Immature natural killer cell (primary cell): Measurements from ENCODE around the gene RASGRP1. TPM values are rescaled to one million over a fixed set of nuclear protein-coding genes. Genes with fewer than 3 reads are reported as not detected.
"Not testable (repeated sequence)": the region's sequence is repeated elsewhere in the genome, so short reads cannot be mapped to it uniquely, and the experiment has no call there.

Experiments
- DNase-seq, 3 donors: peaks; one replicate each; pipeline ENCODE4 v3.0.0; 2022; ENCODE audit warnings: mixed read lengths in 1 of 3
- H3K27ac Mint-ChIP-seq, 6 donors: one replicate each; pipeline ENCODE4 v1.8.0; 2020; ENCODE audit warnings: mixed read lengths in 6 of 6, mild to moderate bottlenecking in 5 of 6, inconsistent platforms in 4 of 6, moderate library complexity in 3 of 6
- H3K27me3 Mint-ChIP-seq, 3 donors: one replicate each; pipeline ENCODE4 v1.8.0; 2020 to 2021; ENCODE audit warnings: low read depth in 3 of 3, mild to moderate bottlenecking in 3 of 3, mixed read lengths in 3 of 3, moderate library complexity in 3 of 3, inconsistent platforms in 1 of 3
- H3K36me3 Mint-ChIP-seq, 3 donors: one replicate each; pipeline ENCODE4 v1.8.0; 2020; ENCODE audit warnings: mixed read lengths in 3 of 3, inconsistent platforms in 2 of 3, mild to moderate bottlenecking in 2 of 3
- H3K4me1 Mint-ChIP-seq, 2 donors: one replicate each; pipeline ENCODE4 v1.8.0; 2020; ENCODE audit warnings: inconsistent platforms in 2 of 2, mild to moderate bottlenecking in 2 of 2, mixed read lengths in 2 of 2, moderate library complexity in 1 of 2
- H3K4me3 Mint-ChIP-seq, 5 donors: one replicate each; pipeline ENCODE4 v1.8.0; 2020; ENCODE audit warnings: mild to moderate bottlenecking in 5 of 5, mixed read lengths in 5 of 5, inconsistent platforms in 3 of 5, moderate library complexity in 3 of 5
- H3K9me3 Mint-ChIP-seq, 6 donors: one replicate each; pipeline ENCODE4 v1.8.0; 2020; ENCODE audit warnings: mild to moderate bottlenecking in 6 of 6, mixed read lengths in 6 of 6, inconsistent platforms in 4 of 6, moderate library complexity in 3 of 6
- polyA plus RNA-seq, 3 donors: library from polyadenylated mRNA; unstranded; fragments of 300-500 nt; fragmentation: Illumina TruSeq; gene quantifications; one replicate each; pipeline ENCODE4 v1.2.3, GENCODE V29; 2021

The RASGRP1 gene
- polyA plus RNA-seq, 3 donors from 2014 or later: 21.9 to 63.9 (median 22.7) TPM

DNA sequence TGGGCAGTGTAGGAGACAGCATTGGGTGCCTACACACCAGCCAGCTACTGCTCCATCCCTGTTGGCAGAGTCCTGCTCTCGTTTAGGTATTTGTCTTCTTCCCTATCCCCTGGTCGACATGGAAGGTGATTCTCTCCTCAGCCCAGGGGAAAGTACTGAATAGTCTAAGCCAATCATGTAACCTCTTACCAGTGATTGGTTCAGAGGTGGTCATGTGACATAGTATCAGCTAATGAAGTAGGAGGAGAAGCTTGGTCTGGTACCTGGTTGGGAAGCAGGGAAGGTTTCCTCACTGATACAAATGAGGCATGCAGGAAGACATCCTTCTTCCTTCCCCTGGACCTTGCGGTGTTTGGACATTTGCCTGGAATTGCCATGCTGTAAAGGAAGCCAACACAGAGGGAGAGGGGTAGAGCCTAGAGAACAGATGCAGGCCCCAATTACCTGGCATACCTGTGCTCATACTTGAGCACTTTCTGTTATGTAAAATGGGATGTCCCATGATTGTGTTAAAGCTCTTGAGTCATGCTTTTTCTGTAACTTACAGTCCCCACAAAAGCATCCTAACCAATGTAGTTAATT, 32.7 kb upstream of the RASGRP1 start:
- no peak for DNase-seq
- Mint-ChIP-seq H3K27me3 (peaks cover 3 to 7% (median 3%) of the 10 kb centered on the region in 3 donors), H3K4me1 (no peaks in the 10 kb centered on the region), H3K4me3 (no peak overlapping the region), H3K27ac (no peak overlapping the region), H3K36me3 (peaks cover 0 to 4% (median 0%) of the 10 kb centered on the region in 3 donors), H3K9me3 (no peaks in the 10 kb centered on the region)

GRCh38 chr15:38593524-38593923, 28.9 kb upstream of the RASGRP1 start:
- Mint-ChIP-seq H3K4me3 (no peak overlapping the region), H3K4me1 (peaks cover 0 to 2% of the 10 kb centered on the region in 2 donors), H3K36me3 (peaks cover 0 to 4% (median 3%) of the 10 kb centered on the region in 3 donors), H3K27ac (no peak overlapping the region), H3K27me3 (peaks cover 2 to 6% (median 3%) of the 10 kb centered on the region in 3 donors), H3K9me3 (no peaks in the 10 kb centered on the region)
- no peak for DNase-seq

DNA sequence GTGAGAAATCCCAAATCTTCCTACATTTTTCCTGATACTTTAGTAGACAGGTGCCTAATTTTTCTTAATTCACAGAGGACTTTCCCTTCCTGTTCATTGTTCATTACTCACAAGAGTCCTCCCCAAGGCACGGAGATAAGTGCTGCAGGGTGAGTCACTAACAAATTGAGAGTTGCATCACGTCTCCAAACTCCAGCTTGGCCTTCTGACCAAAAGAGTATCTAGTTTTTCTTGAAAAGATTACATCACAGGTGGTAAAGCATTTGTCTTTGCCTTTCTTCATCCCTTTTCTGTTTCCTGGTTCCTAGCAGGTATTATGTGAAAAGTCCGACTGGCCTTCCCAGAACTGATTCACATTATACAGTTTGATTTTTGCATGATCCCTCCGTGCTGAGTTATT, 24.9 kb upstream of the RASGRP1 start:
- H3K27ac Mint-ChIP-seq: no peak overlapping the region
- H3K4me3 Mint-ChIP-seq: no peak overlapping the region
- peaks cover 0 to 8% (median 4%) of the 10 kb centered on the region in 3 donors for H3K36me3 Mint-ChIP-seq
- H3K4me1 Mint-ChIP-seq: peaks cover 14 to 21% of the 10 kb centered on the region in 2 donors
- DNase-seq: no peak
- H3K9me3 Mint-ChIP-seq: peaks cover 0 to 6% (median 0%) of the 10 kb centered on the region in 6 donors
- H3K27me3 Mint-ChIP-seq: peaks cover 2 to 7% (median 3%) of the 10 kb centered on the region in 3 donors

GRCh38 chr15:38588672-38589071, 24.1 kb upstream of the RASGRP1 start:
- H3K27ac Mint-ChIP-seq: no peak overlapping the region
- no peak for DNase-seq
- H3K4me1 Mint-ChIP-seq: peaks cover 15 to 23% of the 10 kb centered on the region in 2 donors
- no peak overlapping the region for H3K4me3 Mint-ChIP-seq
- peaks cover 0 to 8% (median 0%) of the 10 kb centered on the region in 3 donors for H3K36me3 Mint-ChIP-seq
- peaks cover 0 to 6% (median 0%) of the 10 kb centered on the region in 6 donors for H3K9me3 Mint-ChIP-seq
- peaks cover 0 to 7% (median 2%) of the 10 kb centered on the region in 3 donors for H3K27me3 Mint-ChIP-seq

DNA sequence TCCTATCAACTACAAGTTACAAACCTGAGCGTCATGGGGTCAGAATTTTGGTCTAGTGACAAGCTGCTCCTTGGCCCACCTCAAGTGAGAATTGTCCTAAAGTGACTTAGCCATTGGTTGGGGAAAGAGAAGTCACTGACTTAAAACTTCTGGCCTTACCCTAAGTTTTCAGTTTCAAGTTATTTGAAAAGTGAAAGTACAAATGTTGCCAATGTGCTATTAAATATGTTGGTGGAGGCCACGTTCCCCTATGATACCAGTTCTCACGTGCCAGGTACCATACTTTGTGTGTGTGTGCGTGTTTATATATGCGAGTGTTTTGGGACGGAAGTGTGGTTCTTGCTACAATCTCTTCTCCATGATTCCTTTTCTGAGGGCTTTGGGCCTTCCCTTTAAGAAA, 22.6 kb upstream of the RASGRP1 start:
- Mint-ChIP-seq H3K27ac (peak overlapping the region; percentile 27 to 83 (median 62)), H3K4me1 (peaks cover 21 to 30% of the 10 kb centered on the region in 2 donors), H3K4me3 (peak overlapping the region in 1 of 5 donors; percentile 44), H3K27me3 (peaks cover 0 to 4% (median 0%) of the 10 kb centered on the region in 3 donors), H3K9me3 (peaks cover 0 to 6% (median 0%) of the 10 kb centered on the region in 6 donors), H3K36me3 (peaks cover 0 to 8% (median 0%) of the 10 kb centered on the region in 3 donors)
- DNase-seq: peak in 1 of 3 donors; percentile 7

- H3K4me3 Mint-ChIP-seq, H3K9me3 Mint-ChIP-seq, H3K27me3 Mint-ChIP-seq, DNase-seq: not testable (repeated sequence)
- Mint-ChIP-seq H3K36me3 (peaks cover 0 to 10% (median 0%) of the 10 kb centered on the region in 3 donors), H3K4me1 (peaks cover 21 to 30% of the 10 kb centered on the region in 2 donors), H3K27ac (peak overlapping the region in 2 of 6 donors; percentile 14 to 57)
Measured at GRCh38 chr15:38586005-38586404, 21.4 kb upstream of the RASGRP1 start.

- H3K27ac Mint-ChIP-seq: peak overlapping the region in 5 of 6 donors; percentile 89 to 98 (median 92)
- peaks cover 3 to 8% (median 5%) of the 10 kb centered on the region in 3 donors for H3K27me3 Mint-ChIP-seq
- H3K4me1 Mint-ChIP-seq: peaks cover 53 to 60% of the 10 kb centered on the region in 2 donors
- peaks cover 0 to 5% (median 4%) of the 10 kb centered on the region in 3 donors for H3K36me3 Mint-ChIP-seq
- peak overlapping the region in 3 of 5 donors; percentile 49 to 89 (median 81) for H3K4me3 Mint-ChIP-seq
- DNase-seq: peak; percentile 38 to 72 (median 40)
- H3K9me3 Mint-ChIP-seq: peaks cover 0 to 3% (median 0%) of the 10 kb centered on the region in 6 donors
Measured at GRCh38 chr15:38578626-38579025, 14.0 kb upstream of the RASGRP1 start.

DNA sequence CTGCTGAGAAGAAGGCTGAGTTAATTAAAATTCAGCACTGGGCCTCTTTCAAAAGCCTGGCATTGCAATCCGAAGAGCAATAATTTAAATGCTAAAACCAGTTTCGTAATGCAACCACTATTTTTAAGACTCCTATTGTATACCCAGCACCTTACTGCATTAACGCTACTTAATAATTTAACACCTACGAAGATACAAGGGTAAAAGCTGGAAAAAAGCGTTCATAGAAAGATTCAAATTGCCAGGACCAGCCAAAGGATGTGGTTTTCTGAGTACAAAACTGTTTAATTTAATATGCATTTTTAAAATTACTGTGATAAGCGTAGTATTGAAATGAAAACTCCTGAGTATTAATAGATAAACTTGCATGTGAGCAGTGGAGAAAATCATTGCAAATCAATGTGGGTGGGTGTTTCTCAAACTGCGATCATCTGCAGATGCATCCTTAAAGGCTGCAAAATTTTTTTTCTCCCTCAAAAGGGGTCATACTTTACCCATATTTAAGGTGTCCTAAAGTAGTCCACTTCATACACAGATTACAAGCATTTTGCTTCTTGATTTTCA, 12.9 kb upstream of the RASGRP1 start:
- peak in 1 of 3 donors; percentile 22 for DNase-seq
- H3K4me1 Mint-ChIP-seq: peaks cover 47 to 54% of the 10 kb centered on the region in 2 donors
- peaks cover 3 to 8% (median 5%) of the 10 kb centered on the region in 3 donors for H3K27me3 Mint-ChIP-seq
- peaks cover 0 to 3% (median 0%) of the 10 kb centered on the region in 6 donors for H3K9me3 Mint-ChIP-seq
- H3K36me3 Mint-ChIP-seq: peaks cover 0 to 5% (median 4%) of the 10 kb centered on the region in 3 donors
- peak overlapping the region; percentile 89 to 98 (median 92) for H3K27ac Mint-ChIP-seq
- peak overlapping the region; percentile 49 to 89 (median 81) for H3K4me3 Mint-ChIP-seq

DNA sequence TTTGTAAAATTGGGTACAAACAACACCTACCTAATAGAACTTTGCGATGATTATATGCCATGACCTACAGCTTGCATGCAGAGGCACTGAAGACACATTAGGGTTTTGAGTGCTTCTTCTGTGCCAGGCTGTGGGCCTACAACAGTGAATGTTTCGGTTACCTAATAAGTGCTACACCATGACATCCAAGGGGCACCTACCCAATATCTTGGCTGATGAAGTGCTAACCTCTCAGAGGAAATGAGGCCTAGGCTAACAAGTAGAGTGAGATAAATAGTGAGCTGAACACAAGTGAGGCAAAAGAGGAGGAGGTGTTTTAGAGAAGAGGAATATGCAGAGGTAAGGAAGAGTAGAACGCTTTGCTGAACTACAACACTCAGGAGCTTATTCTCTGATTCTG, 12.2 kb upstream of the RASGRP1 start:
- peaks cover 3 to 8% (median 5%) of the 10 kb centered on the region in 3 donors for H3K27me3 Mint-ChIP-seq
- peaks cover 47 to 54% of the 10 kb centered on the region in 2 donors for H3K4me1 Mint-ChIP-seq
- DNase-seq: peak; percentile 62 to 82 (median 70)
- H3K36me3 Mint-ChIP-seq: peaks cover 0 to 4% (median 1%) of the 10 kb centered on the region in 3 donors
- peaks cover 0 to 2% (median 0%) of the 10 kb centered on the region in 6 donors for H3K9me3 Mint-ChIP-seq
- H3K27ac Mint-ChIP-seq: peak overlapping the region; percentile 89 to 98 (median 92)
- peak overlapping the region; percentile 49 to 89 (median 81) for H3K4me3 Mint-ChIP-seq

- Mint-ChIP-seq H3K9me3 (peaks cover 0 to 2% (median 0%) of the 10 kb centered on the region in 6 donors), H3K27me3 (peaks cover 3 to 10% (median 5%) of the 10 kb centered on the region in 3 donors), H3K27ac (peak overlapping the region; percentile 89 to 98 (median 92)), H3K36me3 (peaks cover 0 to 4% (median 0%) of the 10 kb centered on the region in 3 donors), H3K4me3 (peak overlapping the region; percentile 49 to 89 (median 81)), H3K4me1 (peaks cover 47 to 54% of the 10 kb centered on the region in 2 donors)
- DNase-seq: no peak
Measured at GRCh38 chr15:38576261-38576660, 11.6 kb upstream of the RASGRP1 start.

GRCh38 chr15:38565287-38565670, 665 bp upstream of the RASGRP1 start:
- peak overlapping the region; percentile 79 to 97 (median 82) for H3K4me3 Mint-ChIP-seq
- peaks cover 4 to 5% (median 4%) of the 10 kb centered on the region in 3 donors for H3K36me3 Mint-ChIP-seq
- H3K9me3 Mint-ChIP-seq: peaks cover 0 to 5% (median 0%) of the 10 kb centered on the region in 6 donors
- peak overlapping the region; percentile 71 to 92 (median 86) for H3K27ac Mint-ChIP-seq
- peaks cover 5 to 18% (median 6%) of the 10 kb centered on the region in 3 donors for H3K27me3 Mint-ChIP-seq
- peaks cover 54 to 66% of the 10 kb centered on the region in 2 donors for H3K4me1 Mint-ChIP-seq
- no peak for DNase-seq

DNA sequence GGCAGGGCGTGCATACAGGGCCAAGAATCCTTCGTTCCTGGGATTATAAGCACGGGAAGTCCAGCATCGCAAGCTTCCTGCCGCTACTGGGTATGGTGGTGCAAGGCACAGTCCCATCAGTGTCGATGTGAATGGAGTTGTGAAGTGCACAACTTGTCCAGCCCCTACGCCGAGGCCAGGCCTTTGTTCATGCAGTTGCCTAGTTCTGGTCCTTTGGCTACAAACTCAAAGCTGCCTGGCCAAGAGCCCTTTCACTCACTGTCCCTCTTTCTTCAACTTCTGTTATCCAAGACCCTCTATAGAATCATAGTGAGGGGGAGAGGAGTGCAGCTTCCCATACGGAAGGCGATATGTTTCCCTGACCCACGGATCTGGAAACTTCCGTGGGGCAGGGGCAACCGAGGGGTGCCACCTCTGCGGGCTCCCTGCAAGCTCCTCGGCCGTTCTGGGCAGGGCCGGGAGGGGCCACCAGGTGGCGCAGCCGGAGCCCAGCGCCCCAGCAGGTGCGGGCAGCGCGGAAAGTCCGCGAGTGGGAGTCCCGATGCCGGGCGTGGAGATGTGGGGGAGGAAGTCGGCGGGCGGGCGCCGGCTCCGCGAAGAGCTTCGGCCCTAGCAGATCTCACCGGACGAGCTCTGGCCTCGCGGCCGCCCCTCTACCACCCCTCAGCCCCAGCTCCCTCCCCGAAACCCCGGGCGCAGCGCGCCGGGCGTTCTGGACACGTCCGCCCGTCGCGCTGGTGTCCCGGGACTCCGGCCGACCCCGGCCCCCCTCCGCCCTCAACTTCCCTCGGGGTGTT, 693 bp downstream of the RASGRP1 start:
- Mint-ChIP-seq H3K27me3 (peaks cover 5 to 16% (median 6%) of the 10 kb centered on the region in 3 donors), H3K4me3 (peak overlapping the region; percentile 88 to 97 (median 95)), H3K4me1 (peaks cover 68 to 80% of the 10 kb centered on the region in 2 donors), H3K27ac (peak overlapping the region; percentile 85 to 96 (median 92)), H3K9me3 (no peaks in the 10 kb centered on the region), H3K36me3 (peaks cover 7 to 14% (median 13%) of the 10 kb centered on the region in 3 donors)
- peak; percentile 85 to 89 (median 86) for DNase-seq

DNA sequence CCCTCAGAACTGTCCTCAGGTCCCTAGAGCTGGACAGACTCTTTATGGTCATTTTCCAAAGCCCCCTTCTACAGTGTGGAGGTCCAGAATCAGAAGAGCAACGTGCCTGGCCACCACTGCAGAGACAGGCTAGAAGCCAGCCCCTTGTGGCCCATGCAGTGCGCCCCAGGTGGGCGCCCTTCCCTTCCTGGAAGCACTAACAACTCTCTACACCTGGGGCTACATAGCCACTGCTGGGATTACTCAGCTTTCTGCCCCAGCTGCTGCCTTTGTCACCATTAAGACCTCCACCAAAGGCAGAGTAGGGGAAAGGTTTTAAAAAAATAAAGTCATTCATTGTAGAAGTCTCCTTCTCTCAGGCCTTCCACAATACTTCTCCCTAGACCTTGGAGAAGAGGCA, 2.3 kb downstream of the RASGRP1 start:
- H3K27ac Mint-ChIP-seq: peak overlapping the region; percentile 85 to 96 (median 92)
- peaks cover 5 to 13% (median 6%) of the 10 kb centered on the region in 3 donors for H3K27me3 Mint-ChIP-seq
- peaks cover 84 to 93% of the 10 kb centered on the region in 2 donors for H3K4me1 Mint-ChIP-seq
- no peaks in the 10 kb centered on the region for H3K9me3 Mint-ChIP-seq
- peaks cover 16 to 27% (median 26%) of the 10 kb centered on the region in 3 donors for H3K36me3 Mint-ChIP-seq
- peak overlapping the region; percentile 88 to 97 (median 95) for H3K4me3 Mint-ChIP-seq
- DNase-seq: no peak
